K562 (cell line): ENCODE results near the gene ELOVL4. TPM values are rescaled to one million over a fixed set of nuclear protein-coding genes. Genes with fewer than 3 reads are reported as not detected.

Experiments
- ATAC-seq: fragments of 200-7000 bp; cut with Tn5 transposase; 3 replicates; pipeline ENCODE4 v1.9.1; 2020; ENCODE audit warnings: moderate library complexity
- BruUV-seq: library from RNA; stranded (reverse); fragments of 400-500 nt; replicated peaks from 2 replicates; lab custom pipeline; 2021; lab: Mats Ljungman, UMichigan
- CTCF ChIA-PET: fragments of 300-600 bp; formaldehyde crosslinking; extraction: SDS; loops from one replicate; lab custom pipeline; 2021; ENCODE audit warnings: low intra/inter-chr PET ratio; lab: Yijun Ruan, JAX
- POLR2A ChIA-PET: fragments of 300-600, 350-650 bp; sonication (Branson Sonifier 250); formaldehyde crosslinking; extraction: SDS; loops from one replicate; lab custom pipeline; 2021; ENCODE audit warnings: antibody characterized with exemption, inconsistent platforms; lab: Yijun Ruan, JAX
- DNase-seq, 4 experiments: peaks; one replicate each; pipeline versions ENCODE4 v3.0.0 to v3.0.0-alpha.2; 2011 to 2018; ENCODE audit warnings: low spot score in 3 of 4, mixed read lengths in 3 of 4; ENCODE audit errors: extremely low read depth in 1 of 4
- FAIRE-seq: peaks from 2 replicates; lab custom pipeline; 2011; peaks lifted over from hg19 to GRCh38; lab: Jason Lieb, UNC
- H2AFZ ChIP-seq: 2 replicates; pipeline ENCODE4 v1.6.0; 2011; ENCODE audit warnings: low read depth, low read length, control low read depth, inconsistent platforms
- H3K27ac ChIP-seq: fragments of 200-600 bp; 3 replicates; pipeline ENCODE4 v1.8.0; 2011; ENCODE audit warnings: low read depth, mild to moderate bottlenecking, control low read depth, inconsistent platforms, low read length, moderate library complexity, mixed read lengths; ENCODE audit errors: extremely low read depth
- H3K27me3 ChIP-seq, 2 experiments: fragments of 300-600 bp in 1 of 2; 2 replicates in 1 of 2; 3 replicates in 1 of 2; pipeline versions ENCODE4 v1.6.0 to v1.8.0; 2011; ENCODE audit warnings: inconsistent platforms in 2 of 2, low read length in 2 of 2, mild to moderate bottlenecking in 1 of 2, mixed read lengths in 1 of 2, moderate library complexity in 1 of 2; ENCODE audit not compliant: control insufficient read depth in 2 of 2, insufficient read depth in 2 of 2
- H3K36me3 ChIP-seq: fragments of 300-600 bp; 3 replicates; pipeline ENCODE4 v1.8.0; 2011; ENCODE audit warnings: mild to moderate bottlenecking, low read length, inconsistent platforms; ENCODE audit not compliant: control insufficient read depth, insufficient read depth
- H3K4me1 ChIP-seq, 2 experiments: fragments of 200-600 bp in 1 of 2; replicated peaks in 1 of 2; 2 replicates in 1 of 2; 3 replicates in 1 of 2; pipeline versions ENCODE4 v1.5.1 to v1.8.0; 2011; ENCODE audit warnings: inconsistent platforms in 2 of 2, low read length in 2 of 2, mild to moderate bottlenecking in 1 of 2, mixed read lengths in 1 of 2, moderate library complexity in 1 of 2; ENCODE audit not compliant: control insufficient read depth in 2 of 2, insufficient read depth in 2 of 2
- H3K4me2 ChIP-seq: 2 replicates; pipeline ENCODE4 v1.6.1; 2011; ENCODE audit warnings: low read length, control low read depth, inconsistent platforms, mixed read lengths; ENCODE audit not compliant: insufficient read depth
- H3K4me3 ChIP-seq: fragments of 200-600 bp; sonication (generic), shearing (Covaris generic); 2 replicates; pipeline ENCODE4 v1.5.1; 2016; ENCODE audit warnings: control low read depth, inconsistent platforms
- H3K79me2 ChIP-seq: fragments of 200-600 bp; 3 replicates; pipeline ENCODE4 v1.8.0; 2011; ENCODE audit warnings: low read length, inconsistent platforms; ENCODE audit not compliant: control insufficient read depth, insufficient read depth
- H3K9ac ChIP-seq, 2 experiments: 2 replicates each; pipeline versions ENCODE4 v1.6.0 to v1.6.1; 2011; ENCODE audit warnings: low read depth in 2 of 2, low read length in 2 of 2, control low read depth in 1 of 2, inconsistent platforms in 1 of 2, mild to moderate bottlenecking in 1 of 2, mixed read lengths in 1 of 2; ENCODE audit not compliant: insufficient read depth in 1 of 2
- H3K9me1 ChIP-seq: one replicate; pipeline ENCODE4 v1.6.0; 2011; ENCODE audit warnings: inconsistent platforms, mild to moderate bottlenecking, low read length, moderate library complexity; ENCODE audit not compliant: control insufficient read depth, insufficient read depth
- H3K9me3 ChIP-seq: replicated peaks from 2 replicates; pipeline ENCODE4 v1.5.1; 2011; ENCODE audit warnings: low read depth, low read length, inconsistent platforms; ENCODE audit not compliant: control insufficient read depth, insufficient read depth
- H4K20me1 ChIP-seq: replicated peaks from 2 replicates; pipeline ENCODE4 v1.6.1; 2011; ENCODE audit warnings: low read length, inconsistent platforms, mixed read lengths; ENCODE audit not compliant: control insufficient read depth, insufficient read depth
- CTBP1 ChIP-seq: fragments of 450-650 bp; IDR thresholded peaks from 2 replicates; pipeline ENCODE4 v1.6.1; 2016; ENCODE audit warnings: borderline replicate concordance
- DIDO1 ChIP-seq: fragments of 450-650 bp; IDR thresholded peaks from 2 replicates; pipeline ENCODE4 v1.6.1; 2016; ENCODE audit warnings: low read depth, missing biosample characterization, missing genetic modification characterization
- ELF2 ChIP-seq: fragments of 250-450 bp; sonication (Bioruptor Pico); IDR thresholded peaks from 2 replicates; pipeline ENCODE4 v1.5.0; 2021; ENCODE audit warnings: mild to moderate bottlenecking
- GTF2A2 ChIP-seq: IDR thresholded peaks from 2 replicates; pipeline ENCODE4 v1.6.1; 2016; ENCODE audit warnings: mild to moderate bottlenecking, missing genetic modification characterization, missing compliant biosample characterization
- HMBOX1 ChIP-seq: sonication (generic); IDR thresholded peaks from 2 replicates; pipeline ENCODE4 v1.6.1; 2016
- POLR2AphosphoS2 ChIP-seq: IDR thresholded peaks from 2 replicates; pipeline ENCODE4 v1.6.1; 2012; ENCODE audit warnings: low read length, improper control_type of control experiment
- RFX5 ChIP-seq: IDR thresholded peaks from 2 replicates; pipeline ENCODE4 v1.6.1; 2011; ENCODE audit warnings: low read depth, mild to moderate bottlenecking, improper control_type of control experiment, low read length
- SLC30A9 ChIP-seq: fragments of 250-450 bp; sonication (Bioruptor Pico); IDR thresholded peaks from 2 replicates; pipeline ENCODE4 v1.8.0; 2022; ENCODE audit warnings: mild to moderate bottlenecking, moderate library complexity
- TFAP4 ChIP-seq: sonication (generic); formaldehyde crosslinking; IDR thresholded peaks from 2 replicates; pipeline ENCODE4 v1.8.0; 2022; ENCODE audit warnings: missing genetic modification reagents, mild to moderate bottlenecking, moderate library complexity, borderline replicate concordance
- ZFP30 ChIP-seq: fragments of 250-450 bp; sonication (Bioruptor Pico); IDR thresholded peaks from 2 replicates; pipeline ENCODE4 v1.8.0; 2022; ENCODE audit warnings: moderate library complexity, mild to moderate bottlenecking, inconsistent platforms, borderline replicate concordance
- ZKSCAN8 ChIP-seq: fragments of 200-800 bp; sonication (Bioruptor generic); IDR thresholded peaks from 2 replicates; pipeline ENCODE4 v1.6.1; 2016; ENCODE audit warnings: missing genetic modification characterization, missing compliant biosample characterization
- ZMIZ1 ChIP-seq, 2 experiments: fragments of 150-350 bp in 1 of 2; IDR thresholded peaks; 2 replicates each; pipeline ENCODE4 v1.6.1; 2012 to 2016; ENCODE audit warnings: low read depth in 2 of 2, low read length in 2 of 2, mild to moderate bottlenecking in 1 of 2, moderate library complexity in 1 of 2
- ZNF507 ChIP-seq: conservative IDR thresholded peaks from 2 replicates; pipeline ENCODE4 v1.6.1; 2017; ENCODE audit warnings: missing genetic modification characterization, missing compliant biosample characterization
- ZNF584 ChIP-seq: fragments of 200-800 bp; sonication (Bioruptor generic); IDR thresholded peaks from 2 replicates; pipeline ENCODE4 v1.6.1; 2016; ENCODE audit warnings: low read depth, mild to moderate bottlenecking, missing genetic modification characterization, missing compliant biosample characterization
- WGBS: fragments of 100-300 bp; shearing (Covaris generic); methylation state at CpG from one replicate; pipeline ENCODE4 v1.1.6; 2016; ENCODE audit warnings: low coverage, mixed read lengths; ENCODE audit not compliant: insufficient coverage; ENCODE audit errors: missing lambda C conversion rate; 5-methylcytosine and 5-hydroxymethylcytosine counted together
- in situ Hi-C: fragments of 300-500 bp; cut with MboI; formaldehyde crosslinking; loops from 4 replicates; pipeline ENCODE4 v1.15.0; 2018; ENCODE audit warnings: inconsistent platforms, mixed read lengths
- intact Hi-C: fragments of 100-400 bp; cut with micrococcal nuclease; formaldehyde crosslinking; loops from 2 replicates; pipeline ENCODE4 v1.14.2; 2022
- polyA plus RNA-seq, 8 experiments: library from polyadenylated mRNA; depleted of rRNA in 4 of 8; stranded (reverse) in 5 of 8; unstranded in 3 of 8; fragments of >200 nt; fragmentation: Nextera tagmentation in 2 of 8; fragmentation: Illumina TruSeq in 1 of 8; extraction: Ambion mirVana in 2 of 8; extraction: Trizol in 1 of 8; gene quantifications; 2 replicates each; pipeline versions ENCODE4 v1.2.1 to v1.2.3, GENCODE V29; 2011 to 2014; ENCODE audit warnings: inconsistent platforms in 1 of 8, missing spikeins in 1 of 8
- total RNA-seq, 7 experiments: library from RNA; depleted of rRNA in 6 of 7; stranded (reverse); fragments of >200 nt in 6 of 7; fragmentation: Illumina TruSeq in 2 of 7; extraction: Trizol in 2 of 7; gene quantifications; 2 replicates each; pipeline versions ENCODE4 v1.2.1 to v1.2.3, GENCODE V29; 2011 to 2021; ENCODE audit warnings: low replicate concordance in 1 of 7

ELOVL4 gene
- total and polyA plus RNA-seq, 9 of the 15 experiments (the other 6 are each of a cell fraction or from before 2014, with no cell fraction given), result not detected

- Histone ChIP-seq H2AFZ (no peak overlapping the region), H3K36me3 (no peaks in the 10 kb centered on the region), H3K9ac (no peak overlapping the region), H3K27me3 (peaks cover 0 to 2% of the 10 kb centered on the region in 2 experiments; a peak in 1 of 5 replicates), H3K79me2 (no peaks in the 10 kb centered on the region), H3K9me3 (no peaks in the 10 kb centered on the region), H3K27ac (no peak overlapping the region), H3K4me3 (no peak overlapping the region), H3K4me1 (peaks cover 2 to 4% of the 10 kb centered on the region in 2 experiments; a peak in 3 of 5 replicates), H4K20me1 (no peaks in the 10 kb centered on the region), H3K4me2 (no peak overlapping the region), H3K9me1 (no peaks in the 10 kb centered on the region)
- FAIRE-seq (no peak), ATAC-seq (no peak), DNase-seq (no peak)
- WGBS, result 0% methylated on average over 2 of the region's 2 CpGs
- in situ Hi-C loops, result no loop called here
- intact Hi-C loops, result no loop called here
- ChIA-PET CTCF (no interaction called here), POLR2A (interaction anchor here (1.0 kb wide), 1 partner anchor 10 kb away, joined by 4 read pairs; no protein-coding TSS in a partner anchor)
- BruUV-seq, result no TSS peak
- TF ChIP-seq ZNF584 (CRISPR knock-in tag) (no peak), RFX5 (no peak), POLR2AphosphoS2 (no peak), ZFP30 (CRISPR knock-in tag) (no peak), ZNF507 (tag) (no peak), ZMIZ1 (IDR thresholded peaks at IDR 0.05; ENCODE audit: low read depth in 2 of 2, low read length in 2 of 2) (no peak), TFAP4 (no peak), GTF2A2 (tag) (no peak), ELF2 (CRISPR knock-in tag) (no peak), SLC30A9 (no peak), ZKSCAN8 (CRISPR knock-in tag) (no peak), DIDO1 (tag) (no peak), HMBOX1 (no peak), CTBP1 (no peak)
These were observed 74.4 kb downstream of the ELOVL4 start for GRCh38 chr6:79872986-79873385.
